Measurements from ENCODE around the gene RUNX1. TPM values are rescaled to one million over a fixed set of nuclear protein-coding genes. Genes with fewer than 3 reads are reported as not detected.
"Not testable (repeated sequence)": the region's sequence is repeated elsewhere in the genome, so short reads cannot be mapped to it uniquely, and the experiment has no call there.

The RUNX1 gene
- total RNA-seq, 2 experiments from 2014 or later: 52.0 to 54.0 TPM

DNA sequence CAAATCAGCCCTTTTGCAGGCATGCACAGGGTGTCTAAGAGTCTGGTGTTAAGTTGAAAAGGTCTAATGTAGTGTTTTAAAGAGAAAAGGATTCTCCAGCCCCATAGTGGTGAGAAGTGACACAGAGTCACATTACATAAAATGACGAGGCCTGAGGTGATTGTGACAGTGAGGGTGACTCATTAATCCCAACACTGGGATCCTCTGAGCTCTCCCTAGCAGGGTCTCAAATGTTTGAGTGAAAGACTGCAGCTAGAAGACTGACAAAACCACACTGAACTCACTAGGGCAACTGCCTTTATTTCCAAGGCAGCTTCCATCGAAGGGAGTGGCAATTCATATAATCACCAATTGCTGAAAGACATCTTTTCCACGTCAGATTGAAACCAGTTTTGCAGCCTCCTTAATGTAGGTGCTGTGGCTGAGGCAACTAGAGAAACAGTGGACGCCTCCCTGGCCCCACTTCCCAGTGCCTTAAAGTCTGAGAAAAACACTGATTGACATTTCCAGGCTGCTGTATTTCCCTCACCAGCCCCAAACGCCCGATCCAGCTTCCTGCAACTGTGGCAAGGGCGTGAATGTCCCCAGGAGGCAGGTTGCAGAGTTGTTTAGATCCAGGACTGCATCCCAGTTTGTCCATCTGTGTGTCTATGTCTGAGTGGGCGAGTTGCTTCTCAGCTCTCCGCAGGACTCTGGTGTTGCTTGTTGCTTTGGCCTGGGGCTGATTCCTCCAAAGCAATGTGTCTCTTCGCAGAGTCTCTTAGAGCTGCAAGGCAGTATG lies 81.4 kb downstream of the RUNX1 start:
- ChIA-PET CTCF (interaction anchor here (0.6 to 1.2 kb wide), 6 partner anchors 13 to 75 kb away, joined by 3 to 4 read pairs (median 3); no protein-coding TSS in a partner anchor), POLR2A (no interaction called here)
- peaks cover 4% of the 10 kb centered on the region for H3K9me3 Mint-ChIP-seq
- H3K27ac Mint-ChIP-seq: peak overlapping the region; percentile 85
- H3K27me3 Mint-ChIP-seq: peaks cover 8% of the 10 kb centered on the region
- H3K4me3 Mint-ChIP-seq: no peak overlapping the region
- peaks cover 63% of the 10 kb centered on the region for H3K36me3 Mint-ChIP-seq (ENCODE audit: low read depth)
- no peak for DNase-seq
- peaks cover 89% of the 10 kb centered on the region for H3K4me1 Mint-ChIP-seq

DNA sequence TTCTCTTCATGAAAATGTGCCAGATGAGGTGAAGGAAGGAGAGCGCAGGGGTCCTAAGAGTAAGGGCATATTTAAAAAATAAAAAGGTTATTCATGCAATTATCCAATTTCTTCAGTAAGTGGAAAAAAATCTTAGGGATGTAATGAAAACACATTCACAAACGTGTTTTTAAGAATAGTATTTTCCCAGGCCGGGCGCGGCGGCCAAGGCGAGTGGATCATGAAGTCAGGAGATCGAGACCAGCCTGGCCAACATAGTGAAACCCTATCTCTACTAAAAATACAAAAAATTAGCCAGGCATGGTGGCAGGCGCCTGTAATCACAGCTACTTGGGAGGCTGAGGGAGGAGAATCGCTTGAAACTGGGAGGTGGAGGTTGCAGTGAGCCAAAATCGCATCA lies 82.2 kb downstream of the RUNX1 start:
- H3K9me3 Mint-ChIP-seq, DNase-seq, H3K4me3 Mint-ChIP-seq, H3K27me3 Mint-ChIP-seq, H3K27ac Mint-ChIP-seq: not testable (repeated sequence)
- CTCF ChIA-PET: interaction anchor here (0.7 to 1.1 kb wide), 3 partner anchors 13 to 76 kb away, joined by 3 to 4 read pairs (median 4); no protein-coding TSS in a partner anchor
- POLR2A ChIA-PET: interaction anchor here (1.5 kb wide), 1 partner anchor 17 kb away, joined by 4 read pairs; no protein-coding TSS in a partner anchor
- peaks cover 61% of the 10 kb centered on the region for H3K36me3 Mint-ChIP-seq (ENCODE audit: low read depth)
- peaks cover 91% of the 10 kb centered on the region for H3K4me1 Mint-ChIP-seq

DNA sequence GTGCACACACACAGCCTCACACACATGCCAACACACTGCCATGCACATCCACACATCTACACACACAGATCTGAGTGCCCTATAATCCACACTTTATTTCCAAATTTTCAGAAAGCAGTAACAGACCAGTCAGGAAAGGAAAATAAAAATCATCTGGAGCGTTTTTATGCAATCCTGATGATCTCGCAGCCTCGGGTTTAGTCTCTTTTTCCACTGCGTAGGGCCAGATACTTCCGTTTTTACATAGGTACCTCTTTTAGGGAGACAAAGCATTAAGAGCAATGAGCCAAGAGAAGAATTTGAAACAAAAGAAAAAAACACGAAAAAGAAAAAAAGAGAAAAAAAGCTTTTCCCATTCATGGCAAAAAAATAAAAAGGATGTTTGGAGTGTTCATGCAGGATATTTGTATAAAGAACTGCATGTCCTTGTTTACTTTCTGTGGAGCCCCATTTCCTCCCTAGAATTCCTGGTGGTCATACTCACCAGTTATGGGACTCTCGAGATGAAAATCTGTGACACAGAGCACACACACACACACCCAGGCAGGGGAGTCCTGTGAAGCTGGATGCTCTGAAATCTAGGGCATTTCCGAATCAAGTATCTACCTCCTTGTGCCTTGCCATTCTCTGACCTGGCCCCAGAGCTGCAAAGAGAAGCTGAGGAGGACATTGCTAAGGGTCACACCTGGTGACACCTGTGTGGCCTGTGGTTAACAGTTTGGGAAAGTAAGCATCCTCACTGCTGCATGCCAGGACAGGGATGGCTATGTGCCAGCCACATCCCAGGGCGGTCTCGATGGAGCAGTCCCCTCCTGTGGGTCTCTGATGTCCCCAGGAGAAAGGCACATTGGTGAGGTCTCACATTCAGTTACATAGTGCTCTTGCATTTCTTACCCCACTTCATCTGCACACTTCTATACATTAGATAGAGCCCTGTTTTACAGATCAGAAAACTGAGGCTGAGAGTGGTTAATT lies 83.6 kb downstream of the RUNX1 start:
- Mint-ChIP-seq H3K27me3 (no peaks in the 10 kb centered on the region), H3K4me3 (peak overlapping the region; percentile 3), H3K36me3 (ENCODE audit: low read depth) (peaks cover 53% of the 10 kb centered on the region), H3K27ac (peak overlapping the region; percentile 20), H3K9me3 (peaks cover 2% of the 10 kb centered on the region), H3K4me1 (peaks cover 88% of the 10 kb centered on the region)
- no peak for DNase-seq
- ChIA-PET POLR2A (interaction anchor here (1.5 kb wide), 1 partner anchor 18 kb away, joined by 4 read pairs; no protein-coding TSS in a partner anchor), CTCF (interaction anchor here (1.1 to 1.4 kb wide), 3 partner anchors 10 to 30 kb away, joined by 3 to 5 read pairs (median 3); no protein-coding TSS in a partner anchor)

DNA sequence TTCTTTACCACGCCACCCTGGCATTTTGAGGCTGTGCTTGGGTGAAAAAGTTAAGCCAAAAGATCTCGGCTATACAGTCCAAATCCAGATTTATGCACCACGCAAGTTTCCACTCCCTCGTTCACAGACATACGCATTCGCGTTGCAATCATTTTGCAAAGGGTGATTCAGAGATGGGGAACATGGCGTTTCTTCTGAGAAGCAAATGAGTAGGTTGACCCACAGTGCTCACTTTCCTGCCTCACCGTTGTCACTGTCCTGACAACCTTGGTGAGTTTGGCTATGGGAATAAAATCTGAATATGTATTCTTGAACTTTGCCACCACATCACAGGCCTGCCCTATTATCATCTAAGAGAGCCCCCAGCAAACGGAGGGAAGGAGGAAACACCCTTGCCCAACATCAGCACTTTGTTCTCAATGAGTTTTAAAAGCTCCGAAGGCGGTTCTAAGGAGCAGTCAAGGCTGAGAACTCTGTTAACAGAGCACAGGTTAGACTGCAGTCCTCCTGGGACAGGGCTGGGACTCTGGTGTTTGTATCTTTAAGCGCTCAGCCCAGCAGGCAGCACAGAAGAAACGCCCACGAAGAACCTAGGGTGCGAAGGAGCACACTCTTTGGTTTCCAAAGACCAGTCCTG lies 86.4 kb downstream of the RUNX1 start:
- Mint-ChIP-seq H3K4me1 (peaks cover 73% of the 10 kb centered on the region), H3K9me3 (peaks cover 7% of the 10 kb centered on the region), H3K36me3 (ENCODE audit: low read depth) (peaks cover 53% of the 10 kb centered on the region), H3K27ac (peak overlapping the region; percentile 34), H3K4me3 (peak overlapping the region; percentile 44), H3K27me3 (no peaks in the 10 kb centered on the region)
- no peak for DNase-seq
- ChIA-PET POLR2A (interaction anchor here (0.5 kb wide), 1 partner anchor 1207 kb away, joined by 3 read pairs; no protein-coding TSS in a partner anchor), CTCF (interaction anchor here (0.6 to 1.0 kb wide), 4 partner anchors 8 to 1095 kb away, joined by 3 to 6 read pairs (median 6); no protein-coding TSS in a partner anchor)

DNA sequence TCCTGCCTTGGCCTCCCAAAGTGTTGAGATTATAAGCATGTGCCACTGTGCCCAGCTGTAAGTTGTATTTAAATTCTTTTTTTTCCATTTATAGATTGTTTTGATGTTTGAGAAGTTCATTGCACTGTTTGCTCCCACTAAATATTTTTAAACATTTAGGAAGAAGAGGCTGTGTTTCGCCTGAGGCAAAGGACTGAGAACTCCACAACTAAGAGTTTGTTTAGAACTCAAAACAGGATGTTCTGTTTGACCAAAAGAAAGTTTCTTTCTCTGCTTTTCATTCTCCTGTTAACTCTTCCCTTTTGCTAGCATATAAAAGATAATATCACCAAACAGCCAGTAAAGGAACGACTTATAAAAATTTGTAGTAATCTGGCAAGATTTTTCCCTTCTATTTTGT lies 87.0 kb downstream of the RUNX1 start:
- Mint-ChIP-seq H3K9me3 (peaks cover 7% of the 10 kb centered on the region), H3K27ac (peak overlapping the region; percentile 34), H3K4me3 (peak overlapping the region; percentile 44), H3K36me3 (ENCODE audit: low read depth) (peaks cover 48% of the 10 kb centered on the region), H3K27me3 (no peaks in the 10 kb centered on the region), H3K4me1 (peaks cover 71% of the 10 kb centered on the region)
- DNase-seq: no peak
- CTCF ChIA-PET: interaction anchor here (1.8 kb wide), 1 partner anchor 15 kb away, joined by 9 read pairs; no protein-coding TSS in a partner anchor
- POLR2A ChIA-PET: interaction anchor here (0.5 to 0.7 kb wide), 2 partner anchors 67 to 1208 kb away, joined by 3 read pairs; no protein-coding TSS in a partner anchor

DNA sequence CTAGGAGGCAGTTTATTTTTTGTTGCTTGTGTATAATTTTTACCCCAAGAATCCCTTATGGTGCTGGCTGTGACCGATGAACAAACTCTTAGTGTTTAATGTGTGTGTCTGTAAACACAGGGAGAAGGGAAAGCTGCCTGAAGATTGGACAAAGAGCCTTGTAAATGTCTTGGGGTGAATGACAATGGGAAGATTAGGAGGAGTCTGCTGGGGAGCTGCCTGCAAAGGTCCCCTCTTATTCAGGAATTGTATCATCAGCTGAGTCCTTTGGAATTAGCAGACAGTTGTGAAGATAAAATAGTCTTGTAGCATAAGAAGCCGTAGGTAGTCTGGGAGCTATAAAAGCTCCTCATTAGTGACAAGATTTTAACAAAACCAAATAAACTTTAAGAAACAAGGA lies 88.4 kb downstream of the RUNX1 start:
- Mint-ChIP-seq H3K4me1 (peaks cover 69% of the 10 kb centered on the region), H3K36me3 (ENCODE audit: low read depth) (peaks cover 49% of the 10 kb centered on the region), H3K4me3 (no peak overlapping the region), H3K9me3 (peaks cover 7% of the 10 kb centered on the region), H3K27ac (no peak overlapping the region), H3K27me3 (no peaks in the 10 kb centered on the region)
- ChIA-PET CTCF (interaction anchor here (1.8 to 2.6 kb wide), 2 partner anchors 13 to 14 kb away, joined by 8 to 9 read pairs; no protein-coding TSS in a partner anchor), POLR2A (no interaction called here)
- no peak for DNase-seq

DNA sequence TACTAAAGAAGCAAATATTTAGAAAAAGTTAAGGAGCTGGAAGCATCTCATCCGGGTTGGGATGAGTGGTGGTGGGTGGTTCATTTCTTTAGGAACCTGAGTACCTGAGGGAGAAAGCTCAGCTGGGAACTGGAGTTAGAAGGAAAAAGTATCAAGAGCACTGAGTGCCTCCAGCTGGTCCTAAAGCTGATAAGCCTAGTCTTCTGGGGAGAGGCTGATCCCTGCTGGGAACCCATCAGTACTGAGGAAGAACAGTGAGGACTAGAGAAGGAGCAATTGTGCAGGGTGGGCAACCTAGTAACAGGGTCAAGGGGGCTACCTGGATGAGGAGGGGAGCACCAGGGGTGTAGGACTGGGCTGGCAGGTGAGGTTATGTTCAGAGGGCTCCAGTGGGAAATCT lies 89.5 kb downstream of the RUNX1 start:
- H3K36me3 Mint-ChIP-seq (ENCODE audit: low read depth): peaks cover 45% of the 10 kb centered on the region
- H3K27ac Mint-ChIP-seq: peak overlapping the region; percentile 44
- peaks cover 62% of the 10 kb centered on the region for H3K4me1 Mint-ChIP-seq
- no peak for DNase-seq
- H3K4me3 Mint-ChIP-seq: no peak overlapping the region
- peaks cover 7% of the 10 kb centered on the region for H3K9me3 Mint-ChIP-seq
- ChIA-PET POLR2A (interaction anchor here (0.6 kb wide), 1 partner anchor 30 kb away, joined by 3 read pairs; no protein-coding TSS in a partner anchor), CTCF (interaction anchor here (0.6 to 2.6 kb wide), 6 partner anchors 13 to 78 kb away, joined by 3 to 8 read pairs (median 4); no protein-coding TSS in a partner anchor)
- H3K27me3 Mint-ChIP-seq: no peaks in the 10 kb centered on the region

DNA sequence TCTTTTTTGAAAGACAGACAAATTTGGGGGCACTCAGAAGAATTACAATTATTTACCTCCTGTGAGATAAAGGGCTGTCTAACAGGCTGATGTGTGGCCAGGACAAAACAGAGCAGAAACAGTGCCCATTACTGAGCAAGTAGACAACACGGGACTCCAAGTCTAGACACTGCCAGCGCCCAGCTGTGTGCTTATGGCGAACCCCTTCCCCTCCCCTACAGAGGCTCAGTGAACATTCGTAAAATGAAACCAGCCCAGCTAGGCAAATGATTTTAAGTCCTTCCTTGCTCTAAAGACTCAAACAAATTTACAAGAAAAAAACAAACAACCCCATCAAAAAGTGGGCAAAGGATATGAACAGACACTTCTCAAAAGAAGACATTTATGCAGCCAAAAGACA lies 91.1 kb downstream of the RUNX1 start:
- H3K4me1 Mint-ChIP-seq: peaks cover 62% of the 10 kb centered on the region

DNA sequence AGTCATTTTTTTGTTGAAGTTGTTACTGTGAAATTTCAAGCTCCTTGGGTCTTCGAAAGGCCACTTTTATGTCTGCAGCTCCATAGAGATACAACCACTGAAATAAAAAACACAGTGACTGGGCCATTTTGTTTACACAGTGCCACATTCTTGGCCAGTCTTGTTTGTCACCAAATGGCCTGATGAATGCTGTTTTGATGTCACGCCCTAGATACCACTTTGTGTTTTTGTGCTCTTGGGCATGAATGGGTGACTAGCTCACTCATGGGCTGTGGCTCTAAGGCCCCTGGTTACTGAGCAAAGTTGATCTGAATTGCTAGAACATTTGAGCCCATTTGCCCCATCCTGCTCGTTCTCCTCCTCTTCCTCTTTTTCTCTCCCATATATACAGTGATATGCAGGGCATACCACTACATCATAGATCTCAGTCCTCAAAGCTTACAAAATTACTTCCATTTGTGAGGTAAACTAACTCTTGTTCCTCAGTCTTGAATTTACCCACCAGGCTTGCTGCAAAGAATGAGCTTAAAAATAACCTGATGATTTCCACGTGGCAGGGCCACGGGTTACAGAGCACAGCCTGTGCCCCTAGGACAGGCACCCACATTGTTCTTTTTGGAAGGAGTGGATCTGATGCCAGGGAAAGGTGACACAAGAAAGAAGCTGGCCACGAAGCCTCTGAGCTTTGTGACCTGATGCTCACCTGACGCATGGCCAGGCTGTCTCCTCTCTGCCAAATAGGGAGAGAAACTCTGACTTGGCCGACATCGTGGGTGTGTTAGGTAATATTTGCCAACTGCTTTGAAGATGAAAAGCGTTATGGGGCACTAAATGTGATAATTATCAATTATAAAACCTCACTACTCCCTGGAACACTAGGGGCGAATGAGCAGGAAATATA lies 92.4 kb downstream of the RUNX1 start:
- H3K27ac Mint-ChIP-seq: no peak overlapping the region

More for the DNA sequence above, 91.1 kb downstream of the RUNX1 start:
- CTCF ChIA-PET: interaction anchor here (1.0 kb wide), 1 partner anchor 12 kb away, joined by 5 read pairs; no protein-coding TSS in a partner anchor
- no peaks in the 10 kb centered on the region for H3K27me3 Mint-ChIP-seq
- peaks cover 7% of the 10 kb centered on the region for H3K9me3 Mint-ChIP-seq
- POLR2A ChIA-PET: no interaction called here
- no peak for DNase-seq
- H3K4me3 Mint-ChIP-seq: no peak overlapping the region
- H3K36me3 Mint-ChIP-seq (ENCODE audit: low read depth): peaks cover 40% of the 10 kb centered on the region
- no peak overlapping the region for H3K27ac Mint-ChIP-seq

DNA sequence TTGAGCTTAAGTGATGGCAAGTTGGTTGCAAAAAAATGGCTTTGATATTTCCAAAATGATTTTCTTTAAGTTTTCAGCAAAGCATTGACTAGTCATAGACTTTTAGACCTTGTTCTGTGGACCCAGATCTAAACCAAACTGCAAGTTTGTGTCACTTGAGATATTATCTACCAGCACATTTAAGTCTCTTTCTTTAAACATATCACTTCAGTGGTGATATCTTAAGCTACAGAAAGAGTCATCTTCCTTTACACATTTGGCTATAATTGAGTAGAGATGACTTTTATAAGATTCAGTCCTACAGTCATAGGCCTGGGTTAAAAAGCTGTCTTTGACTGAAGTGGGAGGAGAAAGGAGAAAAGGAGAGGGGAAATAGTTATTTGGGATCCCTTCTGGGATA lies 95.2 kb downstream of the RUNX1 start:
- peaks cover 3% of the 10 kb centered on the region for H3K9me3 Mint-ChIP-seq
- peaks cover 54% of the 10 kb centered on the region for H3K4me1 Mint-ChIP-seq
- no peak overlapping the region for H3K4me3 Mint-ChIP-seq
- H3K27ac Mint-ChIP-seq: no peak overlapping the region
- DNase-seq: no peak
- no peaks in the 10 kb centered on the region for H3K27me3 Mint-ChIP-seq
- CTCF ChIA-PET: interaction anchor here (0.8 to 2.0 kb wide), 11 partner anchors 9 to 64 kb away, joined by 3 to 6 read pairs (median 4); no protein-coding TSS in a partner anchor
- peaks cover 32% of the 10 kb centered on the region for H3K36me3 Mint-ChIP-seq (ENCODE audit: low read depth)
- POLR2A ChIA-PET: no interaction called here

More for the DNA sequence above, 92.4 kb downstream of the RUNX1 start:
- Mint-ChIP-seq H3K4me1 (peaks cover 56% of the 10 kb centered on the region), H3K9me3 (peaks cover 10% of the 10 kb centered on the region), H3K27me3 (no peaks in the 10 kb centered on the region), H3K36me3 (ENCODE audit: low read depth) (peaks cover 38% of the 10 kb centered on the region), H3K4me3 (no peak overlapping the region)
- POLR2A ChIA-PET: no interaction called here
- CTCF ChIA-PET: interaction anchor here (0.6 to 2.3 kb wide), 3 partner anchors 10 to 22 kb away, joined by 3 to 9 read pairs (median 8); no protein-coding TSS in a partner anchor
- no peak for DNase-seq

DNA sequence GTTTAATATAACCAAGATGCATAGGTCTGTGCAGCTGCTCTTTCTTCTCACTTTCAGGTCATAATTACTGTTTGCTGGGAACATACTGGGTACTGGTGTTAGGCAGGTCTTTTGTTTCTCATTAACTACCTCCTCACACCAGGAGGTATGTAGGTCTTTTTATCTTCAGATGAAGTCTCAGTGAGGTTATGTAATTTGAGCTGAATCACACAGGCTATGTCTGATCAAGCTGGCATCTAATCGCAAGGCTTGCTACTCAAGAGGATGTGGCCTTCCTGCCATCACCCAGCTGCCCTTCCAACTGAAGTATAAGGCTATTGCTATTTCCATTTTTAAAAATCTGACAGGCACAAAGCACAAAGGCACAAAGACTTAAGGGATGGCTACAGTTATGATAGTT lies 96.4 kb downstream of the RUNX1 start:
- no peak for DNase-seq
- Mint-ChIP-seq H3K4me3 (no peak overlapping the region), H3K27ac (no peak overlapping the region), H3K4me1 (peaks cover 56% of the 10 kb centered on the region), H3K9me3 (peaks cover 3% of the 10 kb centered on the region), H3K27me3 (no peaks in the 10 kb centered on the region), H3K36me3 (ENCODE audit: low read depth) (peaks cover 27% of the 10 kb centered on the region)
- POLR2A ChIA-PET: interaction anchor here (0.8 kb wide), 1 partner anchor 11 kb away, joined by 3 read pairs; no protein-coding TSS in a partner anchor
- CTCF ChIA-PET: interaction anchor here (1.0 to 1.9 kb wide), 4 partner anchors 15 to 60 kb away, joined by 3 to 5 read pairs (median 4); no protein-coding TSS in a partner anchor

Measured in activated CD4-positive, alpha-beta T cell treated with anti-CD3 and anti-CD28 coated beads, Interleukin-2, amount 10 ng/mL, durations not matched to agents 7 days and 5 days (primary cell).